K562 (cell line): ENCODE measurements around the gene CCDC9. TPM values are rescaled to one million over a fixed set of nuclear protein-coding genes. Genes with fewer than 3 reads are reported as not detected.

ENCODE experiments used
- ATF4 ChIP-seq: fragments of 450-650 bp; formaldehyde crosslinking; IDR thresholded peaks from 2 replicates; pipeline ENCODE4 v1.4.0; 2022; ENCODE audit warnings: mild to moderate bottlenecking, moderate library complexity
- BCL6 ChIP-seq: fragments of 250-450 bp; sonication (Bioruptor Pico); IDR thresholded peaks from 2 replicates; pipeline ENCODE4 v1.4.0; 2020
- CEBPG ChIP-seq, 3 experiments: fragments of 200-800 bp in 1 of 3; sonication (Bioruptor generic) in 1 of 3; sonication (generic) in 1 of 3; formaldehyde crosslinking in 1 of 3; IDR thresholded peaks in 2 of 3; conservative IDR thresholded peaks in 1 of 3; 2 replicates each; pipeline versions ENCODE4 v1.6.1 to v1.8.0; 2016 to 2022; ENCODE audit warnings: missing compliant biosample characterization in 2 of 3, missing genetic modification characterization in 2 of 3, mild to moderate bottlenecking in 1 of 3, missing genetic modification reagents in 1 of 3
- CREB1 ChIP-seq, 2 experiments: sonication (generic) in 1 of 2; formaldehyde crosslinking in 1 of 2; IDR thresholded peaks; 2 replicates each; pipeline versions ENCODE4 v1.6.1 to v1.8.0; 2012 to 2022; ENCODE audit warnings: inconsistent platforms in 1 of 2, mild to moderate bottlenecking in 1 of 2, missing genetic modification reagents in 1 of 2, moderate library complexity in 1 of 2
- CREBBP ChIP-seq: IDR thresholded peaks from one replicate; pipeline ENCODE4 v1.6.1; 2012; ENCODE audit warnings: low read depth, mild to moderate bottlenecking, control low read depth, inconsistent platforms, low read length
- E2F4 ChIP-seq: sonication (generic); formaldehyde crosslinking; IDR thresholded peaks from 2 replicates; pipeline ENCODE4 v1.8.0; 2022; ENCODE audit warnings: mild to moderate bottlenecking, low read depth, missing genetic modification reagents
- ETV1 ChIP-seq: fragments of 450-650 bp; conservative IDR thresholded peaks from 2 replicates; pipeline ENCODE4 v1.6.1; 2016; ENCODE audit warnings: missing genetic modification characterization, control low read depth, low read depth, missing compliant biosample characterization
- GABPB2 ChIP-seq: fragments of 250-450 bp; sonication (Bioruptor Pico); conservative IDR thresholded peaks from 2 replicates; pipeline ENCODE4 v1.5.1; 2021; ENCODE audit warnings: mild to moderate bottlenecking
- JUN ChIP-seq, 2 experiments: sonication (generic) in 1 of 2; formaldehyde crosslinking in 1 of 2; IDR thresholded peaks; 2 replicates each; pipeline versions ENCODE4 v1.6.1 to v1.8.0; 2012 to 2022; ENCODE audit warnings: borderline replicate concordance in 2 of 2, mild to moderate bottlenecking in 2 of 2, improper control_type of control experiment in 1 of 2, low read depth in 1 of 2, low read length in 1 of 2, missing genetic modification reagents in 1 of 2
- MXI1 ChIP-seq: IDR thresholded peaks from 2 replicates; pipeline ENCODE4 v1.6.1; 2011; ENCODE audit warnings: low read depth, mild to moderate bottlenecking, improper control_type of control experiment, low read length
- POLR2G ChIP-seq: fragments of 200-400 bp; formaldehyde crosslinking; IDR thresholded peaks from 2 replicates; pipeline ENCODE4 v1.6.1; 2017; ENCODE audit warnings: low read depth, mild to moderate bottlenecking, antibody characterized with exemption, low read length, moderate library complexity
- RCOR1 ChIP-seq, 2 experiments: IDR thresholded peaks; 2 replicates each; pipeline ENCODE4 v1.6.1; 2012; ENCODE audit warnings: low read depth in 2 of 2, low read length in 2 of 2, borderline replicate concordance in 1 of 2, improper control_type of control experiment in 1 of 2
- SMARCC2 ChIP-seq: fragments of 450-650 bp; IDR thresholded peaks from 2 replicates; pipeline ENCODE4 v1.6.1; 2017; ENCODE audit warnings: antibody characterized with exemption, moderate library complexity, mild to moderate bottlenecking, low read depth
- ZNF197 ChIP-seq: fragments of 200-800 bp; sonication (Bioruptor generic); IDR thresholded peaks from 2 replicates; pipeline ENCODE4 v1.6.1; 2016; ENCODE audit warnings: low read depth, missing genetic modification characterization, missing compliant biosample characterization
- ZNF217 ChIP-seq: sonication (generic); formaldehyde crosslinking; IDR thresholded peaks from 2 replicates; pipeline ENCODE4 v1.8.0; 2022; ENCODE audit warnings: mild to moderate bottlenecking, missing genetic modification reagents
- ZNF274 ChIP-seq: IDR thresholded peaks from 2 replicates; pipeline ENCODE4 v1.6.1; 2011; ENCODE audit warnings: low read depth, mild to moderate bottlenecking, low read length, moderate library complexity, borderline replicate concordance
- ZNF561 ChIP-seq: fragments of 450-650 bp; formaldehyde crosslinking; conservative IDR thresholded peaks from 2 replicates; pipeline ENCODE4 v1.4.0; 2020; ENCODE audit warnings: mild to moderate bottlenecking, moderate library complexity
- ZNF589 ChIP-seq: fragments of 200-800 bp; sonication (Bioruptor generic); IDR thresholded peaks from 2 replicates; pipeline ENCODE4 v1.6.1; 2016; ENCODE audit warnings: low read depth, missing genetic modification characterization, missing compliant biosample characterization
- polyA plus RNA-seq, 8 experiments: library from polyadenylated mRNA; depleted of rRNA in 4 of 8; stranded (reverse) in 5 of 8; unstranded in 3 of 8; fragments of >200 nt; fragmentation: Nextera tagmentation in 2 of 8; fragmentation: Illumina TruSeq in 1 of 8; extraction: Ambion mirVana in 2 of 8; extraction: Trizol in 1 of 8; gene quantifications; 2 replicates each; pipeline versions ENCODE4 v1.2.1 to v1.2.3, GENCODE V29; 2011 to 2014; ENCODE audit warnings: inconsistent platforms in 1 of 8, missing spikeins in 1 of 8
- total RNA-seq, 7 experiments: library from RNA; depleted of rRNA in 6 of 7; stranded (reverse); fragments of >200 nt in 6 of 7; fragmentation: Illumina TruSeq in 2 of 7; extraction: Trizol in 2 of 7; gene quantifications; 2 replicates each; pipeline versions ENCODE4 v1.2.1 to v1.2.3, GENCODE V29; 2011 to 2021; ENCODE audit warnings: low replicate concordance in 1 of 7
- TF ChIP-seq, protein P1 (sequence below): fragments of 450-650 bp; IDR thresholded peaks from 2 replicates; pipeline ENCODE4 v1.7.0; 2016; ENCODE audit warnings: borderline replicate concordance
- TF ChIP-seq, protein P2 (sequence below), 2 experiments: IDR thresholded peaks; 2 replicates each; pipeline ENCODE4 v1.6.1; 2012; ENCODE audit warnings: improper control_type of control experiment in 2 of 2, low read depth in 2 of 2, low read length in 2 of 2, borderline replicate concordance in 1 of 2

Gene CCDC9
- total and polyA plus RNA-seq, 9 of the 15 experiments (the other 6 are each of a cell fraction or from before 2014, with no cell fraction given): 0.23 to 38.6 (median 8.4) TPM

GRCh38 chr19:47228937-47229675, 27.2 kb upstream of the CCDC9 start (continued):
- no peak for TF ChIP-seq E2F4 (CRISPR knock-in tag)
- TF ChIP-seq, protein P1, sequence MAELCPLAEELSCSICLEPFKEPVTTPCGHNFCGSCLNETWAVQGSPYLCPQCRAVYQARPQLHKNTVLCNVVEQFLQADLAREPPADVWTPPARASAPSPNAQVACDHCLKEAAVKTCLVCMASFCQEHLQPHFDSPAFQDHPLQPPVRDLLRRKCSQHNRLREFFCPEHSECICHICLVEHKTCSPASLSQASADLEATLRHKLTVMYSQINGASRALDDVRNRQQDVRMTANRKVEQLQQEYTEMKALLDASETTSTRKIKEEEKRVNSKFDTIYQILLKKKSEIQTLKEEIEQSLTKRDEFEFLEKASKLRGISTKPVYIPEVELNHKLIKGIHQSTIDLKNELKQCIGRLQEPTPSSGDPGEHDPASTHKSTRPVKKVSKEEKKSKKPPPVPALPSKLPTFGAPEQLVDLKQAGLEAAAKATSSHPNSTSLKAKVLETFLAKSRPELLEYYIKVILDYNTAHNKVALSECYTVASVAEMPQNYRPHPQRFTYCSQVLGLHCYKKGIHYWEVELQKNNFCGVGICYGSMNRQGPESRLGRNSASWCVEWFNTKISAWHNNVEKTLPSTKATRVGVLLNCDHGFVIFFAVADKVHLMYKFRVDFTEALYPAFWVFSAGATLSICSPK: peak; percentile 27; the same call in 1 of the 2 replicates
- TF ChIP-seq SMARCC2: no peak
- no peak for TF ChIP-seq ZNF274
- TF ChIP-seq ETV1 (tag): no peak
- no peak for TF ChIP-seq ZNF589 (CRISPR knock-in tag)
- no peak for TF ChIP-seq CREBBP
- no peak for TF ChIP-seq RCOR1 (IDR thresholded peaks at IDR 0.05; ENCODE audit: borderline replicate concordance in 1 of 2, low read depth in 2 of 2, low read length in 2 of 2)
- no peak for TF ChIP-seq BCL6 (CRISPR knock-in tag)
- no peak for TF ChIP-seq ZNF197 (CRISPR knock-in tag)
- TF ChIP-seq JUN (IDR thresholded peaks at IDR 0.05; ENCODE audit: borderline replicate concordance, low read depth, low read length): no peak
- TF ChIP-seq JUN (CRISPR knock-in tag; IDR thresholded peaks at IDR 0.05; ENCODE audit: borderline replicate concordance): no peak
- TF ChIP-seq ZNF561: no peak
- TF ChIP-seq POLR2G: no peak
- TF ChIP-seq MXI1: no peak
- TF ChIP-seq CEBPG (CRISPR knock-in tag; IDR thresholded peaks at IDR 0.05): no peak; the same call in 1 of the 2 replicates
- no peak for TF ChIP-seq CEBPG (tag; conservative IDR thresholded peaks at IDR 0.05 in 1 of 2, IDR thresholded peaks at IDR 0.05 in 1 of 2)
- no peak for TF ChIP-seq CREB1 (IDR thresholded peaks at IDR 0.05)
- TF ChIP-seq CREB1 (CRISPR knock-in tag; IDR thresholded peaks at IDR 0.05): no peak
- TF ChIP-seq ATF4 (CRISPR knock-in tag): no peak
- TF ChIP-seq, protein P2, sequence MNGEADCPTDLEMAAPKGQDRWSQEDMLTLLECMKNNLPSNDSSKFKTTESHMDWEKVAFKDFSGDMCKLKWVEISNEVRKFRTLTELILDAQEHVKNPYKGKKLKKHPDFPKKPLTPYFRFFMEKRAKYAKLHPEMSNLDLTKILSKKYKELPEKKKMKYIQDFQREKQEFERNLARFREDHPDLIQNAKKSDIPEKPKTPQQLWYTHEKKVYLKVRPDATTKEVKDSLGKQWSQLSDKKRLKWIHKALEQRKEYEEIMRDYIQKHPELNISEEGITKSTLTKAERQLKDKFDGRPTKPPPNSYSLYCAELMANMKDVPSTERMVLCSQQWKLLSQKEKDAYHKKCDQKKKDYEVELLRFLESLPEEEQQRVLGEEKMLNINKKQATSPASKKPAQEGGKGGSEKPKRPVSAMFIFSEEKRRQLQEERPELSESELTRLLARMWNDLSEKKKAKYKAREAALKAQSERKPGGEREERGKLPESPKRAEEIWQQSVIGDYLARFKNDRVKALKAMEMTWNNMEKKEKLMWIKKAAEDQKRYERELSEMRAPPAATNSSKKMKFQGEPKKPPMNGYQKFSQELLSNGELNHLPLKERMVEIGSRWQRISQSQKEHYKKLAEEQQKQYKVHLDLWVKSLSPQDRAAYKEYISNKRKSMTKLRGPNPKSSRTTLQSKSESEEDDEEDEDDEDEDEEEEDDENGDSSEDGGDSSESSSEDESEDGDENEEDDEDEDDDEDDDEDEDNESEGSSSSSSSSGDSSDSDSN (IDR thresholded peaks at IDR 0.05; ENCODE audit: borderline replicate concordance in 1 of 2, low read depth in 2 of 2, low read length in 2 of 2): no peak
- TF ChIP-seq GABPB2 (CRISPR knock-in tag): no peak
- TF ChIP-seq ZNF217 (CRISPR knock-in tag): no peak
